GM19023 (cell line): ENCODE results near the gene RIMS1.
"Not testable (repeated sequence)": the region's sequence is repeated elsewhere in the genome, so short reads cannot be mapped to it uniquely, and the experiment has no call there.

Experiments
- ATAC-seq: cut with Tn5 transposase; IDR thresholded peaks from one replicate; pipeline ENCODE4 v1.9.1; 2021; ENCODE audit warnings: mild to moderate bottlenecking, moderate library complexity; ENCODE audit not compliant: unreplicated experiment

RIMS1 gene

DNA sequence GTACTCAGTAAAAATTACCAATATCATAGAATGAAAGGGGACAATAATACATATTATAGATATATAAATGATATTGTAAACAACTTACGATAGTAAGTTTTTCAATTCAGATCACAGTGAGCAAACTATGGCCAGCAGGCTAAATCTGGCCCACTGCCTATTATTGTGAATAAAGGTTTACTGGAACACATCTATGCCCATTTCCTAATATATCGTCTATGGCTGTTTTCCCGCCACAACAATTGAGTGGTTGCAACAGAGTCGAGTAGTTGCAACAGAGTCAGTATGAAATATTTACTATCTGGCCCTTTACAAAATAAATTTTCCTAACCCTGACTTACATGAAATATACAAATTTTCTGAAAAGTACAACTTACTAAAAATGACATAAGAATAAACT, 438.2 kb downstream of the RIMS1 start:
- no peak for ATAC-seq

- no peak for ATAC-seq
These were observed 442.4 kb downstream of the RIMS1 start for GRCh38 chr6:72328775-72329174.

DNA sequence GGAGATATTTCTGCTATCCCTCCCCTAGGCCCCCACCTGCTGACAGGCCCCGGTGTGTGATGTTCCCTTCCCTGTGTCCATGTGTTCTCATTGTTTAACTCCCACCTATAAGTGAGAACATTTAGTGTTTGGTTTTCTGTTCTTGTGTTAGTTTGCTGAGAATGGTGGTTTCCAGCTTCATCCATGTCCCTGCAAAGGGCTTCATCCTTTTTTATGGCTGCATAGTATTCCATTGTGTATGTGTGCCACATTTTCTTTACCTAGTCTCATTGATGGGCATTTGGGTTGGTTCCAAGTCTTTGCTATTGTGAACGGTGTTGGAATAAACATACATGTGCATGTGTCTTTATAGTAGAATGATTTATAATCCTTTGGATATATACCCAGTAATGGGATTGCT, 448.9 kb downstream of the RIMS1 start:
- not testable (repeated sequence) for ATAC-seq

GRCh38 chr6:72348926-72349325, 462.6 kb downstream of the RIMS1 start:
- no peak for ATAC-seq

GRCh38 chr6:72350296-72350881, 464.0 kb downstream of the RIMS1 start:
- no peak for ATAC-seq

DNA sequence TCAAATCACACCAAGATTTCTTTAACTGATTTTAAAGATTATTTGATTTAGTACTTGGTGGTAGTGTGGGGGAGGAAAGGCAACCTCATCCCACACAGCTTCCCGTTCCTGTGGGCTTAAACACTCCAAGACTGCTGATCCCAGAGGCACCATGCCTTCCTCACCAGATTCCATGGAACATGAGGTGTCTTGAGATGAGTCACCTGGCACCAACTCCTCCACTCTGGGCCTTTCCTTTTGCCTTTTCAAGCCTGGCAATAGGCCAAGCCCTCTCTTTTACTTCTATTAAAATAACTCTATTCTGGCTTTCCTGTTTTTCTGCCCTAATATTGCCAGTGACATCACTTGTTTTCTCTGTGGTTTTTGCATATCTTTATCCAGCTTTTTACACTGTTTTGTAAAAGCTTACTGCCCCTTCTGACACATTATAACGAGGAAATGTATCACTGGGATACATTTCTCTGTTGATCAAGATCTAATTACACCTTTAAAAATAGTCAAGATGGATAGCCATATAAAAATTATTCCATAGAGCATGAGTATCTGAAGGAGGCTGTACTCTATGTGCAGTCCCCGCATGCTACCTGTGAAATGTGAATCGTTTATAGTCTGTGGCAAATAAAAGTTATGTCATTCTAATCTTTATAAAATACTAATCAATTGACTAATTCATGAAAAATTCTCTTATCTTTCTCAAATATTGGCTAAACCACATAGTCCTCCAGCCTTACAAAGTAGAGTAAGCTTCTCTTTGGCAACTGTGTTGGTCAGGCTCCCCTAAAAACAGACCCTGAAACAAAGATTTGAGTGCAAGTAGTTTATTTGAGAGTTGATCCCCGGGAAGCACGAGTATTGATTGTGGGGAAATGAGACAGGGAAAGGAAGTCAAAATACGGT, 477.7 kb downstream of the RIMS1 start:
- ATAC-seq = no peak

DNA sequence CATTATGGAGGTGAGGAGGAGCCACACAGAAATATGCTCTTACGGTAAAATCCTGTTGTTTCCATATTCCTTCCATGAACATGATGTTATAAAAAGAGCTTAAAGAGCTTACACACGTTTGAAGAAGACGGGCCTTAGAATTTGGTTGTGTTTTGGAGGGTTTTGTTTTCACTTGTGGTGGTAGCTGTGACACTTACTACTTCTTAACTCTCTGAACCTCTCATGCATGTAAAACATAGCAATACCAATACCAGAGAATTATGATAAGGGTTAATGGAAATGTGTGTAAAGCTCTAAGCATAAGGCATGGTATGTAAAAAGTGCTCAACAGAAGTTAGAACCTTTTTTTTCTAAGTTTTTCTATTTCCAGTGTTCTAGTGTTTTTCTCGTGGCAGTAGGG, 479.4 kb downstream of the RIMS1 start:
- ATAC-seq = no peak

- ATAC-seq = no peak
These were observed 481.1 kb downstream of the RIMS1 start for GRCh38 chr6:72367439-72367838.

DNA sequence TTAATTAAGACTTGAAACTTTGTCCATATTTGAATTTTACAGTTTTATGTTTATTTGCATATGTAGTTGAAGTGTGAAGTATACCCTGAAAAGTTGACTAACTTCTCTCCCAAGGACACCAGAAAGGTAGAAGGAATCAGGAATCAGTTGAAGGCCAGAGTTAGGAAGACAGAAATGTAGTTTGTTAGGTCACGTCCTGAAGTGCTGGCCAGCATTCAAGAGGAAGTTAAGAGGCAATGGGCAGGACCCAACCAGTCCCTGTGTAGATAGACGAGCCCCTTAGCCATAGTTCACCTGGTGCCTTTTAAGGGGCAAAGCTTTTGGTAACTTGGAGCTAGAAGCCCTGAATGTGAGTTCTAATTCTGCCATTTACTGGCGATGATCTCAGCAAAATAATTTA, 485.1 kb downstream of the RIMS1 start:
- no peak for ATAC-seq

- no peak for ATAC-seq
These were observed 487.8 kb downstream of the RIMS1 start for GRCh38 chr6:72374172-72374571.

DNA sequence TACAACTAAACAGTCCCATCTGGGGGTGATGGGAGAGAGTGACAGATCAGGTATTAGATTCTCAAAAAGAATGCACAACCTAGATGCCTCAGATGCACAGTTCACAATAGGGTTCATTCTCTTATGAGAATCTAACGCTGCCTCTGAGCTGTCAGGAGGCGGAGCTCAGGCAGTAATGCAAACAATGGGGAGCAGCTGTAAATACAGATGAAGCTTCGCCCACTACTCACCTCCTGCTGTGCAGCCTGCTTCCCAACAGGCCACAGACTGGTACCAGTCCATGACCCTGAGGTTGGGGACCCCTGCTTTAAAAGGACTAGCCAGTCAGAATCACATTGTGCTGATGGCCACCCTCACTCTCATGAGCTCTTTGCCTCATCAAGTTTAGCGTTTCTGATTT, 488.5 kb downstream of the RIMS1 start:
- ATAC-seq = no peak

GRCh38 chr6:72376736-72377135, 490.4 kb downstream of the RIMS1 start:
- ATAC-seq = no peak

- ATAC-seq = no peak
These were observed 494.7 kb downstream of the RIMS1 start for GRCh38 chr6:72381076-72381475.

DNA sequence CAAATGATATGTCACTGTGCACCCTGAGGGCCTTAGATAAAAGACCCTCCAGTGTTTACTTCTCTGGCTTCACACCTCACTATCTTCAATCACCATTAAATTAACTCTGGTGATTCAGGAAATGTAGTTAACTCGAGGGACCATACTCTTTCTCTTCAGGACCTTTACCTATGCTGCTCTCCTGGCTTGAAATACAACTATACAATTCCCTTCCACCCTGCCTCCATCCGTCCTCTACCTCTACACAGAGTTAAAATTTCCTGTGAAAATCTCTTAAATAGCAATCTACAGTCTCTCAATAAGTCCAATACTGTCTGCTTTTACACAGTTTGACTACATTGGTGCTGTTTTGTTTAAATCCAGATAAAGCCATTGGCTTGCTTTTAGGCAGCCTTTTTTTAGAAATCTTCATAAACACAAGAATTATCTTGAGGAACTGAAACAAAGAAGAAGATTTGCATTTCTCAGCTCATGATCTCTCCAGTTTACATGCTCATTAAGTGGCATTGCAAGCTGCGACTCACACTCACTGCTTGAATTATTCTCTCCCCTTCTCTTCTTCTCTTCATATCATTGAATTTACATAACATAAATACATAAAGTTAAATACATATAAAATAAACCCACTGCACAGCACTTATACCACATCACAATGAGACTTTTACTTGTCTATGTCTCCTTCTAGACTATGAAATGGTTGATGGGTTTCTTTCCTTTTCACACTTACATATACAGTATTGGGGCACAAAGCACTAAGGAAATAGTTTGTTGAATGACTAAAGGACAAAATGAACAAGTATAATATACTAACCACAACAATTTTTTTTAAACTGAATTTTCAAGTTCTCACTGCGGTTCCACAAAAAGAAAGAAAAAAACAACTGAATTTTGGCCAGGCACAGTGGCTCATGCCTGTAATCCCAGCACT, 496.5 kb downstream of the RIMS1 start:
- ATAC-seq = peak; percentile 96

- no peak for ATAC-seq
These were observed 500.0 kb downstream of the RIMS1 start for GRCh38 chr6:72386324-72386723.

DNA sequence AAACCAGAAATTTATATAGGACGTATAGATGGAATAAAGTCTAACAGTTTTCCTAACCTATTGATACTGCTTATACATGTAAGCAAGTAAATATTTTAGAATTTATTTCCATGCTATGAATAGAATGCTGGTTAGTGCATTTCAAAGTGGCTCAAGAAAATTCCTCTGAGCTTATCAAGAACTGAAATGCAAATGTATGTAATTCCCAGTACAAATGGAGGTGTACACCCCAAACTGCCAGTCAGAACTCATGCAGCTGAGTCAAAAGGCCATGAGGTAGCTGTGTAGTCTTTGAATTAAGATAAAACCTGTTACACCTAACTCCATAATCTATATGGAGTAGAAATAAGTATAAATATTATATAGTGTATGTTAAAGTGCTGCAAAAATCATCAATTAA, 503.3 kb downstream of the RIMS1 start:
- ATAC-seq = no peak

GRCh38 chr6:72390548-72390947, 504.2 kb downstream of the RIMS1 start:
- ATAC-seq = no peak

DNA sequence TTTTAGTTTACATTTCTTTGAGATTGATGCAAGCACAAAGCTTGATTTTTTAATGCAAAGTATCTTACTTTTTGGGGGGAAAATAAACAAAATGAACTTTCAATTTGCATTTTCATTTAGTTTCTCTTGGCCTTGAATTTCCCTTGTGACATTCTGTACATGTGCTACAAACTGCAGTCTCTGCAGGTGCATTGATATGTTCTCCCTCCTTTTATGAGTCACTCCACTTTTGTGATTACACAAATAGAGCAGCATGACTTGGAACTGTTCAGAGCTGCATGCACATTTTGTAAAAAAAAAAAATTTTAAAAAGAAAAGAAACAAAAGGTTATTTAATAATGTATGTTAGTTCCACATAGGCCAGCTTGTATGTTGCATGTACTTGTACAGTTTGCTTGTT, 515.5 kb downstream of the RIMS1 start:
- ATAC-seq = no peak

- ATAC-seq = no peak
These were observed 517.1 kb downstream of the RIMS1 start for GRCh38 chr6:72403413-72403812.

DNA sequence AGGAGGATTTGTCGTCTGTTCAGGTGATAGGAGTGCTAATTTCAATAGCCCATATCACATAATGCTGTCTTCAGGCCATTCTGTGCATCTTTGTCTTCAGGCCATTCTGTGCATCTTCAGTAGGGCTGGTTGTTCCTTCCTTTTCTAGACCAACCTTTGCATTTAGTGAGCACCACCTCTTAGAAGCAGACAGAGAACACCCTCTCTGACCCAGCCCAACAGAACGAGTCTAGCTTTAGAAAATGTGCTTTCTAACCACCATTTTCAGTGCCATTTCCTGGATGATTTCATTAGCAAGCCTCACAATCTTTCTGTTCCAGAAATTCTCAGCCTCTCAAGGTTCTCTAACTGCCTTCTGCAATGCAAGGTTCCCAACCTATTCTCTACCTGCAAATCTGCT, 520.2 kb downstream of the RIMS1 start:
- ATAC-seq = peak; percentile 67

- no peak for ATAC-seq
These were observed 524.4 kb downstream of the RIMS1 start for GRCh38 chr6:72410769-72411168.
